Upper lobe of right lung (tissue), 1 donor: ENCODE measurements around the gene ETS2. TPM values are rescaled to one million over a fixed set of nuclear protein-coding genes. Genes with fewer than 3 reads are reported as not detected.

Experiments used
- ATAC-seq: fragments of 200-7000 bp; cut with Tn5 transposase; one replicate; pipeline ENCODE4 v1.9.1; 2020; ENCODE audit warnings: mild to moderate bottlenecking, moderate library complexity
- DNase-seq: peaks from one replicate; pipeline ENCODE4 v3.0.0-alpha.2; 2020
- H3K27ac ChIP-seq: fragments of 200-600 bp; one replicate; pipeline ENCODE4 v1.8.0; 2022
- H3K27me3 ChIP-seq: fragments of 200-600 bp; one replicate; pipeline ENCODE4 v1.8.0; 2022; ENCODE audit warnings: mild to moderate bottlenecking
- H3K36me3 ChIP-seq: fragments of 200-600 bp; one replicate; pipeline ENCODE4 v1.8.0; 2022
- H3K4me1 ChIP-seq: fragments of 200-600 bp; one replicate; pipeline ENCODE4 v1.8.0; 2022
- H3K4me3 ChIP-seq: fragments of 200-600 bp; one replicate; pipeline ENCODE4 v1.8.0; 2022; ENCODE audit warnings: mild to moderate bottlenecking
- H3K9me3 ChIP-seq: fragments of 200-600 bp; one replicate; pipeline ENCODE4 v1.8.0; 2022
- CTCF ChIP-seq: fragments of 200-600 bp; IDR thresholded peaks from one replicate; pipeline ENCODE4 v1.8.0; 2022; ENCODE audit warnings: antibody characterized with exemption
- intact Hi-C: fragments of 100-400 bp; cut with DNase I; formaldehyde crosslinking; loops from one replicate; pipeline ENCODE4 v1.11.0; 2022
- total RNA-seq: library from RNA; stranded (reverse); fragmentation: NEBNext Ultra II Directional; extraction: Animal tissue kit (Norgen Biotek cat#: 25700); gene quantifications from one replicate; pipeline ENCODE4 v1.2.1, GENCODE V29; 2021
- donor health status: DM: no; HTN: yes; CAD: no; lungs with severe emphysema.

Gene ETS2
- total RNA-seq, 1 donor from 2014 or later = 195 TPM

GRCh38 chr21:38815060-38815405 is 9.3 kb downstream of the ETS2 start:
- Histone ChIP-seq H3K27ac (peak overlapping the region; percentile 21), H3K36me3 (peaks cover 98% of the 10 kb centered on the region), H3K9me3 (no peaks in the 10 kb centered on the region), H3K4me1 (peaks cover 57% of the 10 kb centered on the region), H3K27me3 (no peaks in the 10 kb centered on the region), H3K4me3 (no peak overlapping the region)
- ATAC-seq = no peak
- intact Hi-C loops = loop anchor here (10.0 kb wide), 3 partner anchors 80 to 310 kb away; no protein-coding TSS in a partner anchor
- DNase-seq = no peak
- no peak for TF ChIP-seq CTCF

GRCh38 chr21:38816400-38816977 is 10.8 kb downstream of the ETS2 start:
- TF ChIP-seq CTCF = no peak
- H3K27ac ChIP-seq = no peak overlapping the region
- peaks cover 98% of the 10 kb centered on the region for H3K36me3 ChIP-seq
- H3K4me1 ChIP-seq = peaks cover 61% of the 10 kb centered on the region
- ATAC-seq (no peak), DNase-seq (no peak)
- no peak overlapping the region for H3K4me3 ChIP-seq
- intact Hi-C loops = loop anchor here (10.0 kb wide), 3 partner anchors 82 to 308 kb away; no protein-coding TSS in a partner anchor
- no peaks in the 10 kb centered on the region for H3K27me3 ChIP-seq
- H3K9me3 ChIP-seq = no peaks in the 10 kb centered on the region

GRCh38 chr21:38817371-38818324 is 11.9 kb downstream of the ETS2 start:
- no peaks in the 10 kb centered on the region for H3K27me3 ChIP-seq
- H3K4me3 ChIP-seq = no peak overlapping the region
- peak; percentile 6 for ATAC-seq
- H3K36me3 ChIP-seq = peaks cover 98% of the 10 kb centered on the region
- H3K27ac ChIP-seq = peak overlapping the region; percentile 49
- TF ChIP-seq CTCF = no peak
- DNase-seq = no peak
- peaks cover 61% of the 10 kb centered on the region for H3K4me1 ChIP-seq
- intact Hi-C loops = loop anchor here (10.0 kb wide), 3 partner anchors 83 to 307 kb away; no protein-coding TSS in a partner anchor
- no peaks in the 10 kb centered on the region for H3K9me3 ChIP-seq

GRCh38 chr21:38818325-38818723 is 12.6 kb downstream of the ETS2 start:
- no peak overlapping the region for H3K4me3 ChIP-seq
- H3K27ac ChIP-seq = peak overlapping the region; percentile 11
- ATAC-seq (no peak), DNase-seq (no peak)
- no peaks in the 10 kb centered on the region for H3K27me3 ChIP-seq
- no peak for TF ChIP-seq CTCF
- H3K36me3 ChIP-seq = peaks cover 98% of the 10 kb centered on the region
- H3K9me3 ChIP-seq = no peaks in the 10 kb centered on the region
- intact Hi-C loops = loop anchor here (10.0 kb wide), 3 partner anchors 84 to 306 kb away; no protein-coding TSS in a partner anchor
- peaks cover 65% of the 10 kb centered on the region for H3K4me1 ChIP-seq

- Histone ChIP-seq H3K4me3 (no peak overlapping the region), H3K4me1 (peaks cover 63% of the 10 kb centered on the region), H3K9me3 (no peaks in the 10 kb centered on the region), H3K27ac (peak overlapping the region; percentile 71), H3K27me3 (no peaks in the 10 kb centered on the region), H3K36me3 (peaks cover 98% of the 10 kb centered on the region)
- no peak for ATAC-seq
- no peak for TF ChIP-seq CTCF
- intact Hi-C loops = loop anchor here (10.0 kb wide), 3 partner anchors 84 to 306 kb away; no protein-coding TSS in a partner anchor
- DNase-seq = no peak
Observed at GRCh38 chr21:38819051-38819718, 13.5 kb downstream of the ETS2 start.
